NCI-H526 (cell line): ENCODE data around the gene LEF1.
"Not testable (repeated sequence)": the region's sequence is repeated elsewhere in the genome, so short reads cannot be mapped to it uniquely, and the experiment has no call there.

Experiments
- DNase-seq, 2 experiments: peaks; one replicate each; lab custom pipeline; 2025; lab: John Stamatoyannopoulos, UW

The LEF1 gene

GRCh38 chr4:108060164-108060563 lies 108.6 kb downstream of the LEF1 start:
- peak; percentile 48 to 73 for DNase-seq

GRCh38 chr4:108058685-108059440 lies 109.9 kb downstream of the LEF1 start:
- peak; percentile 22 to 49 for DNase-seq

GRCh38 chr4:108056418-108056817 lies 112.3 kb downstream of the LEF1 start:
- DNase-seq, result no peak

GRCh38 chr4:108055787-108056186 lies 112.9 kb downstream of the LEF1 start:
- DNase-seq, result no peak

- no peak for DNase-seq
Measured at GRCh38 chr4:108054025-108054638, 114.6 kb downstream of the LEF1 start.

- DNase-seq, result no peak
Measured at GRCh38 chr4:108053251-108053711, 115.5 kb downstream of the LEF1 start.

GRCh38 chr4:108052558-108053120 lies 116.1 kb downstream of the LEF1 start:
- DNase-seq, result no peak

GRCh38 chr4:108051343-108051742 lies 117.4 kb downstream of the LEF1 start:
- no peak for DNase-seq

- DNase-seq, result not testable (repeated sequence)
Measured at GRCh38 chr4:108050166-108051111, 118.3 kb downstream of the LEF1 start.

GRCh38 chr4:108049406-108049805 lies 119.3 kb downstream of the LEF1 start:
- DNase-seq, result no peak

GRCh38 chr4:108048997-108049396 lies 119.7 kb downstream of the LEF1 start:
- DNase-seq, result no peak

GRCh38 chr4:108048157-108048556 lies 120.6 kb downstream of the LEF1 start:
- DNase-seq, result no peak

GRCh38 chr4:108047199-108047598 lies 121.5 kb downstream of the LEF1 start:
- DNase-seq, result no peak

GRCh38 chr4:108045687-108046024 lies 123.1 kb downstream of the LEF1 start:
- no peak for DNase-seq

GRCh38 chr4:108044951-108045686 lies 123.6 kb downstream of the LEF1 start:
- no peak for DNase-seq

GRCh38 chr4:108043526-108043925 lies 125.2 kb downstream of the LEF1 start:
- DNase-seq, result no peak

GRCh38 chr4:108042927-108043326 lies 125.8 kb downstream of the LEF1 start:
- no peak for DNase-seq

- no peak for DNase-seq
Measured at GRCh38 chr4:108037884-108038283, 130.8 kb downstream of the LEF1 start.

GRCh38 chr4:108036213-108036612 lies 132.5 kb downstream of the LEF1 start:
- DNase-seq, result no peak

GRCh38 chr4:108035691-108036090 lies 133.0 kb downstream of the LEF1 start:
- no peak for DNase-seq

- no peak for DNase-seq
Measured at GRCh38 chr4:108034565-108034964, 134.2 kb downstream of the LEF1 start.

GRCh38 chr4:108033348-108033747 lies 135.4 kb downstream of the LEF1 start:
- no peak for DNase-seq
